ENCODE results near the gene PDE6D.
"Not testable (repeated sequence)": the region's sequence is repeated elsewhere in the genome, so short reads cannot be mapped to it uniquely, and the experiment has no call there.

Gene PDE6D

GRCh38 chr2:231764760-231765159 is 16.3 kb downstream of the PDE6D start:
- H3K4me3 ChIP-seq (ENCODE audit: low read depth in 1 of 2, low read length in 2 of 2), result no peak overlapping the region
- no peaks in the 10 kb centered on the region for H3K9me3 ChIP-seq (ENCODE audit: low read length)
- no peaks in the 10 kb centered on the region for H3K27me3 ChIP-seq (ENCODE audit: control insufficient read depth in 1 of 2, insufficient read depth in 2 of 2, low read length in 2 of 2)
- H3K36me3 ChIP-seq (ENCODE audit: insufficient read depth, low read length), result no peaks in the 10 kb centered on the region
- no peak overlapping the region for H3K9ac ChIP-seq (ENCODE audit: low read length)
- H3K27ac ChIP-seq (ENCODE audit: low read depth, low read length), result no peak overlapping the region
- H3K4me1 ChIP-seq (ENCODE audit: insufficient read depth, low read length), result no peaks in the 10 kb centered on the region

DNA sequence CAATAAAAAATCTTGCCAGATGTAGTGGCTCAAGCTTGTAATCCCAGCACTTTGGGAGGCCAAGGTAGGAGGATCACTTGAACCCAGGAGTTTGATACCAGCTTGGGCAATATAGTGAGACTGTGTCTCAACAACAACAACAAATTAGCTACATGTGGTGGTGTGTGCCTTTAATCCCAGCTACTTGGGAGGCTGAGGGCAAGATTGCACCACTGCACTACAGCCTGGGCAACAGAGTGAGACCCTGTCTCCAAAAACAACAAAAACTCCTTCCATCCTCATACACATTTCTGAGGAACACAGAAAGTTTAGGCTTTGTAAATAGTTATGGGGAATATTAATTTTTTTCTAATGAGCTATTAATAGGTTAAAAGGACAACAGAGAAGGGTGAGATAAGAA is 17.0 kb downstream of the PDE6D start:
- H3K36me3 ChIP-seq (ENCODE audit: insufficient read depth, low read length), result no peaks in the 10 kb centered on the region
- H3K9me3 ChIP-seq (ENCODE audit: low read length), result no peaks in the 10 kb centered on the region
- H3K4me1 ChIP-seq (ENCODE audit: insufficient read depth, low read length), result no peaks in the 10 kb centered on the region
- no peak overlapping the region for H3K9ac ChIP-seq (ENCODE audit: low read length)
- H3K27me3 ChIP-seq (ENCODE audit: control insufficient read depth in 1 of 2, insufficient read depth in 2 of 2, low read length in 2 of 2), result no peaks in the 10 kb centered on the region
- H3K4me3 ChIP-seq (ENCODE audit: low read depth in 1 of 2, low read length in 2 of 2), result no peak overlapping the region
- H3K27ac ChIP-seq (ENCODE audit: low read depth, low read length), result no peak overlapping the region

DNA sequence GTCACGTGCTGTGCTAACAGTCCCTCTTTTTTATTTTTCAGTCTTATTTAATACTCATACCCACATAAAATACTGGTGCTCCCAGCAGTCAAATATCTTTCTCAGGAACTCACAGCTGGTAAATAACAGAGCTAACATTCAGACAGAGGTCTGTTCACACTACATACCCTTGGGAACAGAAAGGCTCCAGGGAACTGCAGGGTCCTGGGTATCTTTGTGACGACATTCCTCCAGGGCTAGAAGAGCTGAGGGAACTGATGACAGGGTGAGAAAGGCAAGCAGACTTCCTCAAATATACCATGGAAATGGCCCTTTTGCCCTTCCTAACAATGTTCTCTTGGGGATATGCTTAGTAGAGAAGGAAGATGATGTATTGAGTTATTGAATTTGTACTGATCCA is 19.3 kb downstream of the PDE6D start:
- Histone ChIP-seq H3K27me3 (ENCODE audit: control insufficient read depth in 1 of 2, insufficient read depth in 2 of 2, low read length in 2 of 2) (no peaks in the 10 kb centered on the region), H3K9ac (ENCODE audit: low read length) (no peak overlapping the region), H3K27ac (ENCODE audit: low read depth, low read length) (no peak overlapping the region), H3K9me3 (ENCODE audit: low read length) (no peaks in the 10 kb centered on the region), H3K4me3 (ENCODE audit: low read depth in 1 of 2, low read length in 2 of 2) (no peak overlapping the region), H3K4me1 (ENCODE audit: insufficient read depth, low read length) (no peaks in the 10 kb centered on the region), H3K36me3 (ENCODE audit: insufficient read depth, low read length) (no peaks in the 10 kb centered on the region)

DNA sequence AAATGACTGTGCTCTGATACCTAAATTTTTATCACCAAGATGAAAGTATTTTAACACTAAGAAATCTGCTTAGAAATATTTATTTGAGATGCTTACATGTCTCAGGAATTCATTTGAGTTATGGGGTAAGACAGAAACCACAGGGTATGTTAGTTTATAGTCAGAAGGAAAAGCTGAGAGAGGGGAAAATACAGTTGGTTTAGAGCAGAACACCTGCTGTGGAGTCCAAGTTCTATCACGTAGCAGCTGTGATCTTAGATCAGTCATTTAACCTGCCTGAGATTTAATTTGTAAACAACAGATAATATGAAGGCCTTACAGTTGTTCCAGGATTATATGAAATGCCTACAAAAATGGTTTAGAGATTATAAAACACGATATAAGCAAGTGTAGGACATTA is 29.0 kb downstream of the PDE6D start:
- no peak overlapping the region for H3K4me3 ChIP-seq (ENCODE audit: low read depth in 1 of 2, low read length in 2 of 2)
- H3K9me3 ChIP-seq (ENCODE audit: low read length), result no peaks in the 10 kb centered on the region
- no peak overlapping the region for H3K9ac ChIP-seq (ENCODE audit: low read length)
- H3K36me3 ChIP-seq (ENCODE audit: insufficient read depth, low read length), result no peaks in the 10 kb centered on the region
- no peaks in the 10 kb centered on the region for H3K27me3 ChIP-seq (ENCODE audit: control insufficient read depth in 1 of 2, insufficient read depth in 2 of 2, low read length in 2 of 2)
- no peaks in the 10 kb centered on the region for H3K4me1 ChIP-seq (ENCODE audit: insufficient read depth, low read length)
- H3K27ac ChIP-seq (ENCODE audit: low read depth, low read length), result no peak overlapping the region

- Histone ChIP-seq H3K27me3 (ENCODE audit: control insufficient read depth in 1 of 2, insufficient read depth in 2 of 2, low read length in 2 of 2) (no peaks in the 10 kb centered on the region), H3K27ac (ENCODE audit: low read depth, low read length) (no peak overlapping the region), H3K9me3 (ENCODE audit: low read length) (no peaks in the 10 kb centered on the region), H3K4me1 (ENCODE audit: insufficient read depth, low read length) (no peaks in the 10 kb centered on the region), H3K4me3 (ENCODE audit: low read depth in 1 of 2, low read length in 2 of 2) (no peak overlapping the region), H3K9ac (ENCODE audit: low read length) (no peak overlapping the region), H3K36me3 (ENCODE audit: insufficient read depth, low read length) (no peaks in the 10 kb centered on the region)
Observed at GRCh38 chr2:231751042-231751815, 29.9 kb downstream of the PDE6D start.

DNA sequence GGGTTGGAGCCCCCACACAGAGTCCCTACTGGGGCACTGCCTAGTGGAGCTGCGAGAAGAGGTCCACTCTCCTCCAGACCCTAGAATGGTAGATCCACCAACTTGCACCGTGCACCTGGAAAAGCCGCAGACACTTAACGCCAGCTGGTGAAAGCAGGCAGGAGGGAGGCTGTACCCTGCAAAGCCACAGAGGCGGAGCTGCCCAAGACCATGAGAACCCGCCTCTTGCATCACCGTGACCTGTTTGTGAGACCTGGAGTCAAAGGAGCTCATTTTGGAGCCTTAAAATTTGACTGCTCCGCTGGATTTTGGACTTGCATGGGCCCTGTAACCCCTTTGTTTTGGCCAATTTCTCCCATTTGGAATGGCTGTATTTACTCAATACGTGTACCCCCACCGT is 32.1 kb downstream of the PDE6D start:
- not testable (repeated sequence) for H3K36me3 ChIP-seq (ENCODE audit: insufficient read depth, low read length); H3K27ac ChIP-seq (ENCODE audit: low read depth, low read length); H3K27me3 ChIP-seq (ENCODE audit: control insufficient read depth in 1 of 2, insufficient read depth in 2 of 2, low read length in 2 of 2)

GRCh38 chr2:231748153-231748896 is 32.8 kb downstream of the PDE6D start:
- H3K27me3 ChIP-seq (ENCODE audit: control insufficient read depth in 1 of 2, insufficient read depth in 2 of 2, low read length in 2 of 2); H3K4me1 ChIP-seq (ENCODE audit: insufficient read depth, low read length); H3K36me3 ChIP-seq (ENCODE audit: insufficient read depth, low read length); H3K4me3 ChIP-seq (ENCODE audit: low read depth in 1 of 2, low read length in 2 of 2); H3K27ac ChIP-seq (ENCODE audit: low read depth, low read length); H3K9me3 ChIP-seq (ENCODE audit: low read length); H3K9ac ChIP-seq (ENCODE audit: low read length): not testable (repeated sequence)

More for the DNA sequence above, 32.1 kb downstream of the PDE6D start:
- not testable (repeated sequence) for H3K9me3 ChIP-seq (ENCODE audit: low read length); H3K4me3 ChIP-seq (ENCODE audit: low read depth in 1 of 2, low read length in 2 of 2); H3K4me1 ChIP-seq (ENCODE audit: insufficient read depth, low read length); H3K9ac ChIP-seq (ENCODE audit: low read length)

- H3K27ac ChIP-seq (ENCODE audit: low read depth, low read length), result no peak overlapping the region
- no peaks in the 10 kb centered on the region for H3K9me3 ChIP-seq (ENCODE audit: low read length)
- H3K4me3 ChIP-seq (ENCODE audit: low read depth in 1 of 2, low read length in 2 of 2), result no peak overlapping the region
- no peaks in the 10 kb centered on the region for H3K36me3 ChIP-seq (ENCODE audit: insufficient read depth, low read length)
- no peaks in the 10 kb centered on the region for H3K4me1 ChIP-seq (ENCODE audit: insufficient read depth, low read length)
- no peaks in the 10 kb centered on the region for H3K27me3 ChIP-seq (ENCODE audit: control insufficient read depth in 1 of 2, insufficient read depth in 2 of 2, low read length in 2 of 2)
- H3K9ac ChIP-seq (ENCODE audit: low read length), result no peak overlapping the region
Observed at GRCh38 chr2:231745303-231746038, 35.6 kb downstream of the PDE6D start.

DNA sequence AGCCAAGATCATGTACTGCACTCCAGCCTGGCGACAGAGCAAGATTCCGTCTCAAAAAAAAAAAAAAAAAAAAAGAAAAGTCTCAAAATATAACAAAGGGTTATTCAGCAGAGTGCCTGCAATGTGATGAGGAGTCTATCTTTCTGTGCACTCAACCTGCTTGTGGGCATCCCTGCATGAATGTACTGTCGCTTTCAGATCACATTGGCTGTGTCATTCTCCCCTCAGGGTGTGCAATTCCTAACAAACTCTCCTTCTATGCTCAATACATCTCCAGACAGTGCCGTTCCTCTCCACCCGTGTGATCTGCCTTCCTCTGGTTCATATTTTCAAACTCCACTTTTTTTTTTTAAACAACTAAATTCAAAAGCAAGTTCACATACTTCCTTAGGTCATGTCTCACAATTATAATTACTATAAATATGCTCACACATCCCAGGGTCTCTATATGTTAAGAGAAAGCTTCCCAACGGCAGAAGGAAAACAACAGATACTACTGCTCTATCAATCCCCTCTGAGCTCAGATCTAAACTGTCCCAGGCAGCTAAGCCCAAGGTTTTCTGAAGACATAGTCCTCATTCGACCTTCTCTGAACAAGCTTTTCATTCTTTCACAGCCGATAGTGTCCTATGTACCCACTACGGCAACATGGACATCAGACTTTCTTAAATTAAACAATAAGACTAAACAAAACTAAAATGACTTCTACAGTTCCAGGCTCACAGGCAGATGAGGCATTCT is 37.5 kb downstream of the PDE6D start:
- Histone ChIP-seq H3K4me3 (ENCODE audit: low read depth in 1 of 2, low read length in 2 of 2) (no peak overlapping the region), H3K4me1 (ENCODE audit: insufficient read depth, low read length) (no peaks in the 10 kb centered on the region), H3K27me3 (ENCODE audit: control insufficient read depth in 1 of 2, insufficient read depth in 2 of 2, low read length in 2 of 2) (no peaks in the 10 kb centered on the region), H3K9me3 (ENCODE audit: low read length) (no peaks in the 10 kb centered on the region), H3K9ac (ENCODE audit: low read length) (no peak overlapping the region), H3K36me3 (ENCODE audit: insufficient read depth, low read length) (no peaks in the 10 kb centered on the region), H3K27ac (ENCODE audit: low read depth, low read length) (no peak overlapping the region)

DNA sequence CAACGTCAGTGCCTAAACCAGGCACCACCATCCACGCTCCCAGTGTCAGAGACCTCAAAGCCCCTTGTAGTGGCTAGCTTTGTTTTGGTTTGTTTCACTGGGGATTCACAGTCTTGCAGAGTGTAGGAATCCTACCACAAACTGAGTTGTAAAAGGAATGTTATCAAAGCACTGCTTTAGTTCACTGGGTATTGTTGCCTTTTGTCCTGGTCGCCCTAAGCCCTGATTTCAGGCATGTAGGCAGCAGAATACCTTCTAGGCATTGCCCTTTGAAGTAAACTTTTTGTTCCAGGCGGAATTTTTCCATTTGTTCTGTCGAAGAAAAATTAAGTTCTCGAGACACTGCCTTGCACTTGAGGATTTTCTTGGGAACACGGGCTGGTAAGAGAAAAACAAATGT is 43.3 kb downstream of the PDE6D start:
- H3K9ac ChIP-seq (ENCODE audit: low read length), result no peak overlapping the region
- no peaks in the 10 kb centered on the region for H3K27me3 ChIP-seq (ENCODE audit: control insufficient read depth in 1 of 2, insufficient read depth in 2 of 2, low read length in 2 of 2)
- no peaks in the 10 kb centered on the region for H3K4me1 ChIP-seq (ENCODE audit: insufficient read depth, low read length)
- H3K4me3 ChIP-seq (ENCODE audit: low read depth in 1 of 2, low read length in 2 of 2), result no peak overlapping the region
- no peak overlapping the region for H3K27ac ChIP-seq (ENCODE audit: low read depth, low read length)
- no peaks in the 10 kb centered on the region for H3K9me3 ChIP-seq (ENCODE audit: low read length)
- H3K36me3 ChIP-seq (ENCODE audit: insufficient read depth, low read length), result peaks cover 22% of the 10 kb centered on the region

DNA sequence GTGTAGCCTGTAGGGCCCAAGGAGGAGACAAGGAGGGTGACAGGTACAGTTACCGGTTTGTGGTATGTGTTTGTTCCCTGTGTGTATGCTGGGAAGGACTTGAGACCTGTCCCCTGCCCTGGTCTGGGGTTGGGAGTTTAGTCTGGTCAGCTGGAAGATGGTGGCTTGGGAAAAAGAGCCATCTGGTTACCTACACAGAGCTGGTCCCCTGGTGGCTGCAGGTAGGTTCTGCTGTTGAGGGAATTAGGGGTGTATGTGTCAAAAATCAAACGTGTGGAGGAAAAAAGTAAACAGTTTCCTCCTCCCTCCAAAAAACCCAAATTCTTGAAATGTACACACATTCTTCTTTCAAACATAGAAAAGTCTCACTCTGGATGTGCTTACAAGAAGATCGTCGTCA is 48.5 kb downstream of the PDE6D start:
- H3K27me3 ChIP-seq (ENCODE audit: control insufficient read depth in 1 of 2, insufficient read depth in 2 of 2, low read length in 2 of 2), result no peaks in the 10 kb centered on the region
- H3K4me3 ChIP-seq (ENCODE audit: low read depth in 1 of 2, low read length in 2 of 2), result no peak overlapping the region
- no peaks in the 10 kb centered on the region for H3K4me1 ChIP-seq (ENCODE audit: insufficient read depth, low read length)
- H3K9ac ChIP-seq (ENCODE audit: low read length), result no peak overlapping the region
- peaks cover 20% of the 10 kb centered on the region for H3K36me3 ChIP-seq (ENCODE audit: insufficient read depth, low read length)
- no peak overlapping the region for H3K27ac ChIP-seq (ENCODE audit: low read depth, low read length)
- no peaks in the 10 kb centered on the region for H3K9me3 ChIP-seq (ENCODE audit: low read length)
